WTC11 (cell line): Measurements from ENCODE around the gene UVRAG. TPM values are rescaled to one million over a fixed set of nuclear protein-coding genes. Genes with fewer than 3 reads are reported as not detected.
"Not testable (repeated sequence)": the region's sequence is repeated elsewhere in the genome, so short reads cannot be mapped to it uniquely, and the experiment has no call there.

Source experiments
- ATAC-seq: fragments of 200-7000 bp; cut with Tn5 transposase; 2 replicates; pipeline ENCODE4 v1.10.0; 2021; ENCODE audit warnings: mild to moderate bottlenecking, moderate library complexity
- CTCF ChIA-PET: fragments of 300-600 bp; sonication (Branson Sonifier 250); formaldehyde crosslinking; loops from one replicate; lab custom pipeline; 2021; ENCODE audit warnings: antibody characterized with exemption; lab: Charles Lee
- POLR2A ChIA-PET: fragments of 350-600 bp; sonication (Branson Sonifier 250); formaldehyde crosslinking; loops from one replicate; lab custom pipeline; 2021; ENCODE audit warnings: antibody characterized with exemption; lab: Charles Lee
- DNase-seq: peaks from one replicate; pipeline ENCODE4 v3.0.0; 2021; ENCODE audit warnings: low spot score
- H3K27ac Mint-ChIP-seq: 2 replicates; pipeline ENCODE4 v1.8.0; 2021; ENCODE audit warnings: mixed read lengths
- H3K27me3 Mint-ChIP-seq: 2 replicates; pipeline ENCODE4 v1.8.0; 2021; ENCODE audit warnings: low read depth, mild to moderate bottlenecking, moderate library complexity, mixed read lengths
- H3K36me3 Mint-ChIP-seq: 2 replicates; pipeline ENCODE4 v1.8.0; 2021; ENCODE audit warnings: mixed read lengths
- H3K4me1 Mint-ChIP-seq: 2 replicates; pipeline ENCODE4 v1.8.0; 2022; ENCODE audit warnings: mixed read lengths
- H3K4me3 Mint-ChIP-seq: 2 replicates; pipeline ENCODE4 v1.8.0; 2021; ENCODE audit warnings: mild to moderate bottlenecking, moderate library complexity, mixed read lengths
- H3K9me3 Mint-ChIP-seq: 2 replicates; pipeline ENCODE4 v1.8.0; 2021; ENCODE audit warnings: mixed read lengths
- ATF3 ChIP-seq: sonication (generic); formaldehyde crosslinking; conservative IDR thresholded peaks from 2 replicates; pipeline ENCODE4 v1.8.1; 2022; ENCODE audit warnings: mild to moderate bottlenecking, missing genetic modification reagents
- ELF4 ChIP-seq: sonication (generic); formaldehyde crosslinking; IDR thresholded peaks from 2 replicates; pipeline ENCODE4 v1.8.1; 2022; ENCODE audit warnings: low read depth, mild to moderate bottlenecking, moderate library complexity, missing genetic modification reagents
- ERG ChIP-seq: fragments of 250-450 bp; sonication (Bioruptor Pico); IDR thresholded peaks from 2 replicates; pipeline ENCODE4 v1.8.0; 2021; ENCODE audit warnings: mild to moderate bottlenecking
- FOXP1 ChIP-seq: sonication (generic); formaldehyde crosslinking; IDR thresholded peaks from 2 replicates; pipeline ENCODE4 v1.8.0; 2022; ENCODE audit warnings: missing genetic modification reagents, mild to moderate bottlenecking, moderate library complexity, borderline replicate concordance
- HMGA2 ChIP-seq: fragments of 250-450 bp; sonication (Bioruptor Pico); IDR thresholded peaks from 2 replicates; pipeline ENCODE4 v1.4.0; 2021; ENCODE audit warnings: mild to moderate bottlenecking, moderate library complexity
- NFATC4 ChIP-seq: fragments of 250-450 bp; sonication (Bioruptor Pico); IDR thresholded peaks from 2 replicates; pipeline ENCODE4 v1.9.0; 2021; ENCODE audit warnings: mild to moderate bottlenecking
- NR3C1 ChIP-seq: sonication (generic); formaldehyde crosslinking; conservative IDR thresholded peaks from 2 replicates; pipeline ENCODE4 v1.8.1; 2023; ENCODE audit warnings: low read depth, mild to moderate bottlenecking, missing genetic modification reagents
- SOX15 ChIP-seq: fragments of 250-450 bp; sonication (Bioruptor Pico); IDR thresholded peaks from 2 replicates; pipeline ENCODE4 v1.9.0; 2021; ENCODE audit warnings: mild to moderate bottlenecking
- SP1 ChIP-seq: sonication (generic); formaldehyde crosslinking; conservative IDR thresholded peaks from 2 replicates; pipeline ENCODE4 v1.8.1; 2022; ENCODE audit warnings: missing genetic modification reagents
- ZNF232 ChIP-seq: sonication (generic); formaldehyde crosslinking; IDR thresholded peaks from 2 replicates; pipeline ENCODE4 v1.8.0; 2022; ENCODE audit warnings: mild to moderate bottlenecking, missing genetic modification reagents
- ZNF317 ChIP-seq: sonication (generic); formaldehyde crosslinking; IDR thresholded peaks from 2 replicates; pipeline ENCODE4 v1.8.1; 2023; ENCODE audit warnings: low read depth, mild to moderate bottlenecking, moderate library complexity, missing genetic modification reagents, borderline replicate concordance
- total RNA-seq: library from RNA; stranded (reverse); gene quantifications from 3 replicates; pipeline ENCODE4 v1.2.3, GENCODE V29; 2021
- TF ChIP-seq, protein P1 (sequence below): sonication (generic); formaldehyde crosslinking; IDR thresholded peaks from 2 replicates; pipeline ENCODE4 v1.8.1; 2023; ENCODE audit warnings: mild to moderate bottlenecking, moderate library complexity, missing genetic modification reagents
- TF ChIP-seq, protein P2 (sequence below): fragments of 250-450 bp; sonication (Bioruptor Pico); IDR thresholded peaks from 2 replicates; pipeline ENCODE4 v1.9.0; 2021; ENCODE audit warnings: moderate library complexity, mild to moderate bottlenecking, inconsistent platforms, borderline replicate concordance
- TF ChIP-seq, protein P3 (sequence below): fragments of 250-450 bp; sonication (Bioruptor Pico); IDR thresholded peaks from 2 replicates; pipeline ENCODE4 v1.9.0; 2021; ENCODE audit warnings: mild to moderate bottlenecking, borderline replicate concordance

The UVRAG gene
- total RNA-seq, 1 experiment from 2014 or later: 14.5 TPM

GRCh38 chr11:75969626-75970308 is 154.8 kb downstream of the UVRAG start:
- Mint-ChIP-seq H3K27me3 (no peaks in the 10 kb centered on the region), H3K27ac (no peak overlapping the region), H3K36me3 (peaks cover 20% of the 10 kb centered on the region), H3K4me3 (no peak overlapping the region), H3K9me3 (peaks cover 26% of the 10 kb centered on the region), H3K4me1 (peaks cover 7% of the 10 kb centered on the region)
- TF ChIP-seq, protein P1, sequence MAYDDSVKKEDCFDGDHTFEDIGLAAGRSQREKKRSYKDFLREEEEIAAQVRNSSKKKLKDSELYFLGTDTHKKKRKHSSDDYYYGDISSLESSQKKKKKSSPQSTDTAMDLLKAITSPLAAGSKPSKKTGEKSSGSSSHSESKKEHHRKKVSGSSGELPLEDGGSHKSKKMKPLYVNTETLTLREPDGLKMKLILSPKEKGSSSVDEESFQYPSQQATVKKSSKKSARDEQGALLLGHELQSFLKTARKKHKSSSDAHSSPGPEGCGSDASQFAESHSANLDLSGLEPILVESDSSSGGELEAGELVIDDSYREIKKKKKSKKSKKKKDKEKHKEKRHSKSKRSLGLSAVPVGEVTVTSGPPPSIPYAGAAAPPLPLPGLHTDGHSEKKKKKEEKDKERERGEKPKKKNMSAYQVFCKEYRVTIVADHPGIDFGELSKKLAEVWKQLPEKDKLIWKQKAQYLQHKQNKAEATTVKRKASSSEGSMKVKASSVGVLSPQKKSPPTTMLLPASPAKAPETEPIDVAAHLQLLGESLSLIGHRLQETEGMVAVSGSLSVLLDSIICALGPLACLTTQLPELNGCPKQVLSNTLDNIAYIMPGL (CRISPR knock-in tag): no peak
- TF ChIP-seq FOXP1 (CRISPR knock-in tag) (no peak), NR3C1 (CRISPR knock-in tag) (no peak), ERG (CRISPR knock-in tag) (no peak), SOX15 (CRISPR knock-in tag) (no peak), ZNF317 (CRISPR knock-in tag) (no peak), ELF4 (CRISPR knock-in tag) (no peak), NFATC4 (CRISPR knock-in tag) (no peak), SP1 (CRISPR knock-in tag) (no peak), ZNF232 (CRISPR knock-in tag) (no peak), ATF3 (no peak), HMGA2 (CRISPR knock-in tag) (no peak)
- TF ChIP-seq, protein P2, sequence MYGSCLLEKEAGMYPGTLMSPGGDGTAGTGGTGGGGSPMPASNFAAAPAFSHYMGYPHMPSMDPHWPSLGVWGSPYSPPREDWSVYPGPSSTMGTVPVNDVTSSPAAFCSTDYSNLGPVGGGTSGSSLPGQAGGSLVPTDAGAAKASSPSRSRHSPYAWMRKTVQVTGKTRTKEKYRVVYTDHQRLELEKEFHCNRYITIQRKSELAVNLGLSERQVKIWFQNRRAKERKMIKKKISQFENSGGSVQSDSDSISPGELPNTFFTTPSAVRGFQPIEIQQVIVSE (CRISPR knock-in tag): no peak
- TF ChIP-seq, protein P3, sequence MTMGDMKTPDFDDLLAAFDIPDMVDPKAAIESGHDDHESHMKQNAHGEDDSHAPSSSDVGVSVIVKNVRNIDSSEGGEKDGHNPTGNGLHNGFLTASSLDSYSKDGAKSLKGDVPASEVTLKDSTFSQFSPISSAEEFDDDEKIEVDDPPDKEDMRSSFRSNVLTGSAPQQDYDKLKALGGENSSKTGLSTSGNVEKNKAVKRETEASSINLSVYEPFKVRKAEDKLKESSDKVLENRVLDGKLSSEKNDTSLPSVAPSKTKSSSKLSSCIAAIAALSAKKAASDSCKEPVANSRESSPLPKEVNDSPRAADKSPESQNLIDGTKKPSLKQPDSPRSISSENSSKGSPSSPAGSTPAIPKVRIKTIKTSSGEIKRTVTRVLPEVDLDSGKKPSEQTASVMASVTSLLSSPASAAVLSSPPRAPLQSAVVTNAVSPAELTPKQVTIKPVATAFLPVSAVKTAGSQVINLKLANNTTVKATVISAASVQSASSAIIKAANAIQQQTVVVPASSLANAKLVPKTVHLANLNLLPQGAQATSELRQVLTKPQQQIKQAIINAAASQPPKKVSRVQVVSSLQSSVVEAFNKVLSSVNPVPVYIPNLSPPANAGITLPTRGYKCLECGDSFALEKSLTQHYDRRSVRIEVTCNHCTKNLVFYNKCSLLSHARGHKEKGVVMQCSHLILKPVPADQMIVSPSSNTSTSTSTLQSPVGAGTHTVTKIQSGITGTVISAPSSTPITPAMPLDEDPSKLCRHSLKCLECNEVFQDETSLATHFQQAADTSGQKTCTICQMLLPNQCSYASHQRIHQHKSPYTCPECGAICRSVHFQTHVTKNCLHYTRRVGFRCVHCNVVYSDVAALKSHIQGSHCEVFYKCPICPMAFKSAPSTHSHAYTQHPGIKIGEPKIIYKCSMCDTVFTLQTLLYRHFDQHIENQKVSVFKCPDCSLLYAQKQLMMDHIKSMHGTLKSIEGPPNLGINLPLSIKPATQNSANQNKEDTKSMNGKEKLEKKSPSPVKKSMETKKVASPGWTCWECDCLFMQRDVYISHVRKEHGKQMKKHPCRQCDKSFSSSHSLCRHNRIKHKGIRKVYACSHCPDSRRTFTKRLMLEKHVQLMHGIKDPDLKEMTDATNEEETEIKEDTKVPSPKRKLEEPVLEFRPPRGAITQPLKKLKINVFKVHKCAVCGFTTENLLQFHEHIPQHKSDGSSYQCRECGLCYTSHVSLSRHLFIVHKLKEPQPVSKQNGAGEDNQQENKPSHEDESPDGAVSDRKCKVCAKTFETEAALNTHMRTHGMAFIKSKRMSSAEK (CRISPR knock-in tag): no peak
- CTCF ChIA-PET: no interaction called here
- DNase-seq (no peak), ATAC-seq (no peak)
- POLR2A ChIA-PET: no interaction called here

DNA sequence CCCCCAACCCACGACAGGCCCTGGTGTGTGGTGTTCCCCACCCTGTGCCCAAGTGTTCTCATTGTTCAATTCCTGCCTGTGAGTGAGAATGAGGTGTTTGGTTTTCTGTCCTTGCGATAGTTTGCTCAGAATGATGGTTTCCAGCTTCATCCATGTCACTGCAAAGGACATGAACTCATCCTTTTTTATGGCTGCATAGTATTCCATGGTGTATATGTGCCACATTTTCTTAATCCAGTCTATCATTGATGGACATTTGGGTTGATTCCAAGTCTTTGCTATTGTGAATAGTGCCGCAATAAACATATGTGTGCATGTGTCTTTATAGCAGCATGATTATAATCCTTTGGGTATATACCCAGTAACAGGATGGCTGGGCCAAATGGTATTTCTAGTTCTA is 158.7 kb downstream of the UVRAG start:
- H3K27me3 Mint-ChIP-seq, ATAC-seq, CTCF ChIA-PET, H3K4me3 Mint-ChIP-seq, H3K4me1 Mint-ChIP-seq, DNase-seq, H3K27ac Mint-ChIP-seq, POLR2A ChIA-PET: not testable (repeated sequence)
- Mint-ChIP-seq H3K36me3 (peaks cover 21% of the 10 kb centered on the region), H3K9me3 (peaks cover 28% of the 10 kb centered on the region)

DNA sequence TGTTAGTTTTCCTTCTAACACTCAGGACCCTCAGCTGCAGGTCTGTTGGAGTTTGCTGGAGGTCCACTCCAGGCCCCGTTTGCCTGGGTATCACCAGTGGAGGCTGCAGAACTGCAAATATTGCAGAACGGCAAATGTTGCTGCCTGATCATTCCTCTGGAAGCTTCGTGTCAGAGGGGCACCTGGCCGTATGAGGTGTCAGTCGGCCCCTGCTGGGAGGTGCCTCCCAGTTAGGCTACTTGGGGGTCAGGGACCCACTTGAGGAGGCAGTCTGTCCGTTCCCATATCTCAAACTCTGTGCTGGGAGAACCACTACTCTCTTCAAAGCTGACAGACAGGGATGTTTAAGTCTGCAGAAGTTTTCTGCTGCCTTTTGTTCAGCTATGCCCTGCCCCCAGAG is 164.1 kb downstream of the UVRAG start:
- CTCF ChIA-PET: interaction anchor here (2.2 kb wide), 1 partner anchor 173 kb away, joined by 6 read pairs; no protein-coding TSS in a partner anchor

More for the DNA sequence above, 164.1 kb downstream of the UVRAG start:
- Mint-ChIP-seq H3K4me1 (peaks cover 24% of the 10 kb centered on the region), H3K4me3 (peak overlapping the region; percentile 69)
- H3K36me3 Mint-ChIP-seq, ATAC-seq, POLR2A ChIA-PET, H3K27me3 Mint-ChIP-seq, H3K27ac Mint-ChIP-seq, H3K9me3 Mint-ChIP-seq: not testable (repeated sequence)
- DNase-seq: peak; percentile 16
